Ammon's horn (tissue), 1 donor: ENCODE measurements around the gene CCDC24.

Experiments
- DNase-seq: peaks from one replicate; pipeline ENCODE4 v3.0.0-alpha.2; 2016; ENCODE audit warnings: low spot score

CCDC24 gene

DNA sequence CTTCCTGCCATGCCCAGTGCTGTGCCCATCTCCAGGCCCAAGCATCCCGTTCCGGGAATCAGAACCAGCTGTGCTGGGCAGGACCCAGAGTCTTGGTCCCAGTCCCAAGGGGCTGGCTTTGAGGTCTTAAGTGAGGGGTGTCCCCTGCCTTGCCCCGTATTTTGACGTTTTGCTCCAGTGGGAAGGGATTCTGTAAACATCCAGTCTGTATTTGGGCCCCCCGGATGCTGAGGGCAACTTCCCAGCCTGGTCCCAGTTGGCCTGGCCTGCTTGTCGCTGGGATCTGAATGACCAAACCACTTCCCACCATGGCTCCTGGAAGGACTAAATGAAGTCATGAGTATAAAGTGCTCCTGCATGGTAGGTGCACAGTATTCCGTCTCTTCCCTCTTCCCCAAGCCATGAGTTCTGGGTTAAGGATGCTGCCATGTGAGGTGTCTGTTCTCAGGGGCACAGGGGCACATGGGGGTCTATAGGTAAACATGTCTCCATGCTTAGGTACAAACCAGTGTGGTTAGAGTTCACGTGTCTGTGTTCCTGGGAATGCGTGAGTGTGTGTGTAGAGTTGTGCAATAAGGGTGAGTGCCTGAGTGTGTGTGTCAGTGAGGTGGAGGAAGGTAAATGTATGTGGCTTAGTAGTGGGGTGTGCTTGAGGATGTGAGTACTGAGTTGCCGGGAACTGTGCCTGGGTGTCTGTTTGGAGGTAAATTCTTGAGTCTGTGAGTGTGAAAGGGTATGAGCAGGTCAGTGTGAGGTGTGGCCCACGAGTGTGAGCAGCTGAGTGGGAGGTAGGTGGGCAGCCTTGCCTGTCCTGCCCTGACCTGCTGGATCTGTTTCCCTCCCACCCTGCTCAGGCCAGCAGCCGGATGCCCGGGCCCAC, 10.9 kb upstream of the CCDC24 start:
- no peak for DNase-seq

DNA sequence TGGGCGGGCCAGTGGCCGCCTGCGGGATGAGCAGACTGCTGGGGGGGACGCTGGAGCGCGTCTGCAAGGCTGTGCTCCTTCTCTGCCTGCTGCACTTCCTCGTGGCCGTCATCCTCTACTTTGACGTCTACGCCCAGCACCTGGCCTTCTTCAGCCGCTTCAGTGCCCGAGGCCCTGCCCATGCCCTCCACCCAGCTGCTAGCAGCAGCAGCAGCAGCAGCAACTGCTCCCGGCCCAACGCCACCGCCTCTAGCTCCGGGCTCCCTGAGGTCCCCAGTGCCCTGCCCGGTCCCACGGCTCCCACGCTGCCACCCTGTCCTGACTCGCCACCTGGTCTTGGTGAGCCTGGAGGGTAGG, 10.3 kb upstream of the CCDC24 start:
- DNase-seq = no peak

DNA sequence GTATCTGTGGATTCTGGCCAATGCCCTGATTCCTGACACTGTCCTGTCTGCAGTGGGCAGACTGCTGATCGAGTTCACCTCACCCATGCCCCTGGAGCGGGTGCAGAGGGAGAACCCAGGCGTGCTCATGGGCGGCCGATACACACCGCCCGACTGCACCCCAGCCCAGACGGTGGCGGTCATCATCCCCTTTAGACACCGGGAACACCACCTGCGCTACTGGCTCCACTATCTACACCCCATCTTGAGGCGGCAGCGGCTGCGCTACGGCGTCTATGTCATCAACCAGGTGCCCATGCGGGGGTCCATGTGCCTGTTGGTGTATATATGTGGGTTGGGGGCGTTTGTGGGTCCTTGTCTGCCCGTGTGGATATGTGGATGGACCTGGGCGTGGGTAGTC, 9.8 kb upstream of the CCDC24 start:
- DNase-seq = no peak

DNA sequence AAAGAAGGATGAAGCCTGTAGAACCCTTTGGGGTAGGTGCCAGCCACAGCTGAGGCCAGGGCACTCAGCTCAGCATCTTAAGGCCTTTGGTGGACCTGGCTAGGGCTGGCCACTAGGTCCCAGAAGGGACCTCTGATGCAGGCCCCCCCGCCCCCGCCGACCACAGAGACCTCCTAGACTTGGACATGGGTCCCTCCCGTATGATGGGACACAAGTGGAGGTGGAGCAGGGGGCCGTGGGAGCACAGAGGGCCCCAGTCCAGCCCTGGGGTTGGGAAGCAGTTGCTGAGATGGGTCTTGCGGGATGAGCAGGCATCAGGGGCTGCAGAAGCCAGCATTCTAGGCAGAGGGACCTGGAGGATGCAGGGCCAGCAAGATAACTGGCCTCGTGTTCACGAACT, 9.2 kb upstream of the CCDC24 start:
- DNase-seq = no peak

DNA sequence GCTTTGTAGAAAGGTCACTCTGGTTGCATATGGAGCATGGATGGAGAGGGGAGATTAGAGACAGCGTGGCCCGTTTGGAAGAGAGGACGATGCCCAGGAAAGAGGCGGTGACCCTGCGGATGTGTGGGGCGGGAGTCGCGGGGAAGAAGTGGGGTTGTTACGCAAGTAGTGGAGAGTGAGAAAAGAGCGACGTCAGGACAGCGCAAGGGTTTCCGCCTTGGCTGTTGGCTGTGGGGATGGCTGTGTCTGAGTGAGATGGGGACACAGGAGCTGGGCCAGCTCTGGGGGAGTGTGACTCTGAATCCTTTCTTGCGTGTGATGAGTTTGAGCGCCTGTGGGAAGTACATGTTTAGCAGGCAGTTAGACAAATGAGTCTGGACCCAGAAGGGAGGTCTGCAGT, 8.6 kb upstream of the CCDC24 start:
- no peak for DNase-seq

DNA sequence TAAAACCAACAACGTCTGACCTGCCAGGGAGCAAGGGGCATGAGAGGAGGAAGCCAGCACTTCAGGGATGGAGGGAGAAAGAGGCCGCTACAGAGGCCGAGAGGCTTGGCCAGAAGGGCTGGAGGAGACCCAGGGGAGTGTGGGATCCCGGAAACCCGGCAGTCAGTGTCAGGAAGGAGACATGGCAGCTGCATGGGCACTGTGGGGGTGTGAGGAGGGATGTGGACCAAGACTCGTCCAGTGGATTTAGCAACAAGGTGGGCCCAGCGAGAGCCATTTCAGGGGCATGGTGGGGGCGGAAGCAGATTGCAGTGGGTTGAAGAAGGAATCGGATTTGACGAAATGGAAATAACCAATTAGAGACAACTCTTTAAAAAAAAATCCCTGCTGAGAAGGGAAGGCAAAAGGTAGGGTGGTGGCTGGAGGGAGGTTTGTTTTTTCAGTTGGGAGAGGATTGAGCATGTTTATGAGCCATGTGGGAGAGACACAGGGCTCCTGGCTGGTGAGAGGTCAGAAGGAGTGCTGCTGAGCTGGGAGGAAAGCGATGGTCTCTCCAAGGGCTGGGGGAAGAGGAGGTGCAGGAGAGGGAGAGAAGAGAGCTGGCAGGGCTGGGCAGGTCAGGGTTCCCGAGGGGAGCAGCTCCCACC, 8.0 kb upstream of the CCDC24 start:
- DNase-seq = no peak

DNA sequence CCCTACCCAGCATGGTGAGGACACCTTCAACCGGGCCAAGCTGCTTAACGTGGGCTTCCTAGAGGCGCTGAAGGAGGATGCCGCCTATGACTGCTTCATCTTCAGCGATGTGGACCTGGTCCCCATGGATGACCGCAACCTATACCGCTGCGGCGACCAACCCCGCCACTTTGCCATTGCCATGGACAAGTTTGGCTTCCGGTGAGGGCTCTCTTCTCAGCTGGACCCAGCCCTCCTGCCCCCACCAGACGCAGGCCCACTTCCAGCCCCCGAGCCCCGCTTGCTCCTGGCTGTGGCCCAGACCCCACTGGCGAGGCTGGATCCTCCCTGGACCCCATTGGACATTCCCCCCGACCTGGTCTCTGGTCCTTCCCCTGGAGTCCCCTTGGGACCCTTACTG, 6.5 kb upstream of the CCDC24 start:
- no peak for DNase-seq

DNA sequence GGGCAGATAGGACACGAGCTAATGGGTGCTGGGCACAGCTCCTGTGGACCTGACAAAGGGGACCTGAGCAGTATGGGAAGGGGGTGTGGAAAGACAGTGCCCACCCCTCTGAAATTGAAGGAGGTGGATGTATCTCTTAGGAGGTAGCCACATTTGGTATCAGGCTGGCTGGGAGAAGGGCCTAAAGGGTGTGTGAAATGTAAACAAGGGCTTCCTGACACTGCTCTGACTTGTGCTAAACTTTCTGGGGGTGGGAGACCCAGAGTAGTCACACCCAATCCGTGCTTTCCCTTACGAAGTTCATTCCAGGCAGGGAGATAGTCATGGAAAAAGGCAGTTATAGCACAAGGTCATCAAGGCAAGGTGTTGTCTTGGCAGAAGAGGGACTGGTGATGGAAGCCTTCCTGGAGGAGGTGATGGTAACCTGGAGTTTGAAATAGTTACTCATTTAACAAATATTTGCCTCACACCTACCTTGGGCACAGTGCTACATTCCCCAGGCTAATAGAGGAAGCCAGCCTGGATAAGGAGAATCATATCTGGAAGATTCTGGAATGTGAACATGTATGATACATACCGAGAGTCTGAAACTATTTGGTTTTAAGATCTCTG, 5.3 kb upstream of the CCDC24 start:
- no peak for DNase-seq

DNA sequence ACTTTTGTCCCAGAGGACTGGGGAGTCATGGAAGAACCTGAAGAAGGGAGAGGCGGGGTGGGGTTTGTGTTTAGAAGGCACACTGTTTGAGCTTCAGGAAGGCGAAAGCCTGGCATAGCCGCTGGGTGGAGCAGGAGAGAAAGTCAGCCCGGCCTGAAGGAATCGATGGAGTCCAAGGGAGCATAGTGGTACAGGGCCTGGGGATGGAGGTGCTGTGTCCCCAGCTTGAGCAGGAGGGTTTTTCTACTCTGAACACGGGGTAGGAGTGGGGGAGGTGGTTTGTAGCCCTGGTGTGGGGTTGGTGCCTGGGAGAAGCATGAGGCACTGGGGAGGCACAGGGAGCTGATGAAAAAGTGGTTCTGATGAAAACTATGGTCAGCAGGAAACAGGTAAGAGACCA, 4.7 kb upstream of the CCDC24 start:
- no peak for DNase-seq

DNA sequence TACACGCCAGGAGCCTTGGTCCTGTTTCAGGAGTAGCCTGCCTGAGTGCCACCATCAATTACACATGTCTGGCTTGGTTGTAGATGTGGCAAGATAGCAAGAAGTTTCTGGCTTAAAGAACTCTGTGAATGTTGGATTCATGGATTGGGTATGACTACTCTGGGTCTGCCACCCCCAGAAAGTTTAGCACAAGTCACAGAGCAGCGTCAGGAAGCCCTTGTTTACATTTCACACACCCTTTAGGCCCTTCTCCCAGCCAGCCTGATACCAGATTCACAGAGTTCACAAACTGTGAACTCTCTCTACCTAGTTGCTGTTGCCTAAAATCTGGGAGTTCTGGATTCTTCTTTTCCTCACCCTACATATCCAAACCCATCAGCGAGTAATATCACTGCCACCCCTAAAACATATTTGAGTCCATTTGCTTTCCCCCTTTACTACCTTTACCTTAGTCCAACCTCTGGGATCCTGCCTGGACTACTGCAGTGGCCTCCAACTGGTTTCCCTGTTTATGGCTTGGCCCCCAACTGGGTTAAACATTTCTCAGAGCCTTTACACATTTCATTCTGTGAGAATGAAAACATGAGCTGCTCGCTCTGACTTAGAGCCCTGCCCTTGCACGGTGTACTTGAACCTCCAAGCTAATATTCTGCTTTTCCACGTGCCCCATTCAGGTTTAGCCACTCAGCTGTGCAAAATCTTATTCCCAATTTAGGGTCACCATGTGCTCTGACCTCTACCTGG, 4.1 kb upstream of the CCDC24 start:
- no peak for DNase-seq

DNA sequence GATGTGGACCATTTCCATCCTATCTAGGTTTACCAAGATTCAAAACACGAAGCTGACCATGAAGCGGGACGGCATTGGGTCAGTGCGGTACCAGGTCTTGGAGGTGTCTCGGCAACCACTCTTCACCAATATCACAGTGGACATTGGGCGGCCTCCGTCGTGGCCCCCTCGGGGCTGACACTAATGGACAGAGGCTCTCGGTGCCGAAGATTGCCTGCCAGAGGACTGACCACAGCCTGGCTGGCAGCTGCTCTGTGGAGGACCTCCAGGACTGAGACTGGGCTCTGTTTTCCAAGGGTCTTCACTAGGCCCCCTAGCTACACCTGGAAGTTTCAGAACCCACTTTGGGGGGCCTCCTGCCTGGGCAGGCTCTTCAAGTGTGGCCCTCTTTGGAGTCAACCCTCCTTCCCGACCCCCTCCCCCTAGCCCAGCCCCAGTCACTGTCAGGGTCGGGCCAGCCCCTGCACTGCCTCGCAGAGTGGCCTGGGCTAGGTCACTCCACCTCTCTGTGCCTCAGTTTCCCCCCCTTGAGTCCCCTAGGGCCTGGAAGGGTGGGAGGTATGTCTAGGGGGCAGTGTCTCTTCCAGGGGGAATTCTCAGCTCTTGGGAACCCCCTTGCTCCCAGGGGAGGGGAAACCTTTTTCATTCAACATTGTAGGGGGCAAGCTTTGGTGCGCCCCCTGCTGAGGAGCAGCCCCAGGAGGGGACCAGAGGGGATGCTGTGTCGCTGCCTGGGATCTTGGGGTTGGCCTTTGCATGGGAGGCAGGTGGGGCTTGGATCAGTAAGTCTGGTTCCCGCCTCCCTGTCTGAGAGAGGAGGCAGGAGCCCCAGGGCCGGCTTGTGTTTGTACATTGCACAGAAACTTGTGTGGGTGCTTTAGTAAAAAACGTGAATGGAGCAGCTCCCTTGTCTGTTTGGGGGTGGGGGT, 864 bp upstream of the CCDC24 start:
- no peak for DNase-seq

DNA sequence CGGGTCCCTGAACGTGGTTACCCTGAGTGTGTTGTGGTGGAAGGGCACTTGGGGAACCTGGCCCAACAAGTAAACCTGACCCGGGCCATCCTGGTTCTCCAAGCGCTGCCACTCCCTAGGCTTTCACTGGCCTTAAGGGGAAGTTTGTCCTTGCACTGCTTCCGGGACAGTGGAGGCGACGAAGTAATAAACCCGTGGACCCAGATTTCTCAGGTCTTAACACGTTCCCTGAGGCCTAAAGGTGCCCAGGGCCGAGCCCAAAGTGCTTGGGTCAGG, 261 bp upstream of the CCDC24 start:
- DNase-seq = no peak

DNA sequence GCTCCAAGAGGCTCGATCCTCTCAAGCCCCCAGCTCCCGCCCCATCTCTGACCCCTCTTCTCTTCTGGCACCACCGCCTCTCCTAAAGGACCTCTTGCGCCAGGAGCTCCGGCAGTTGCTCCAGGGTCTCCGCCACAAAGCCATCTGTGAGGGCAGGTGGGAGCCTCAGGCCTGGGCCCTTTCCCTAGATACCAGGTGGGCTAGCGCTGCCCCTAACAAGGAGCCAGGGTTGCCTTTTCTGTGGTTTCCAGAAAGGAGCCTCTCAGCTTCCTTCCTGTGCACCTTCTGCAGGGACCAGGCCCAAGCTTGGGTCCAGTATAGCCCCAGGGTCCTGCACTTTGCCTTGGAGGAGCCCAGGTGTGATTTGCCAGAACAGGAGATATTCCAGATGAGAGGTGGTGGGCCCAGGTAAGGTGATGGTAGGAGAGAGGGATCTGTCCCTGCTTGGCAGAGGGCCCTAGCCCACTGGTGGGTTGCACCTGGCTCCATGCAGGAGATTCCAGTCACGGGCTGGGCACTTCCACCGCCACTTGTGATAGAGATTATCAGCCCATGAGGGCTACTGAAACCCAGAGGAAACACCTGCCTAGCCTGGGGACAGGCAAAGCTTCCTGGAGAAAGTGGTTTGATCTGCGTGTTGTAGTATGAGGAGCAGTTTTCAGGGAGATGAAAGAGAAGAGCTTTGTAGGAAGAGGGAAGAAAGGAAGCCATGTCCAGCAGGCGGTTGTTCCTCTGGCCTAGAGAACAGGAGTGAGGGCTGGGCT, 1.0 kb downstream of the CCDC24 start:
- no peak for DNase-seq

DNA sequence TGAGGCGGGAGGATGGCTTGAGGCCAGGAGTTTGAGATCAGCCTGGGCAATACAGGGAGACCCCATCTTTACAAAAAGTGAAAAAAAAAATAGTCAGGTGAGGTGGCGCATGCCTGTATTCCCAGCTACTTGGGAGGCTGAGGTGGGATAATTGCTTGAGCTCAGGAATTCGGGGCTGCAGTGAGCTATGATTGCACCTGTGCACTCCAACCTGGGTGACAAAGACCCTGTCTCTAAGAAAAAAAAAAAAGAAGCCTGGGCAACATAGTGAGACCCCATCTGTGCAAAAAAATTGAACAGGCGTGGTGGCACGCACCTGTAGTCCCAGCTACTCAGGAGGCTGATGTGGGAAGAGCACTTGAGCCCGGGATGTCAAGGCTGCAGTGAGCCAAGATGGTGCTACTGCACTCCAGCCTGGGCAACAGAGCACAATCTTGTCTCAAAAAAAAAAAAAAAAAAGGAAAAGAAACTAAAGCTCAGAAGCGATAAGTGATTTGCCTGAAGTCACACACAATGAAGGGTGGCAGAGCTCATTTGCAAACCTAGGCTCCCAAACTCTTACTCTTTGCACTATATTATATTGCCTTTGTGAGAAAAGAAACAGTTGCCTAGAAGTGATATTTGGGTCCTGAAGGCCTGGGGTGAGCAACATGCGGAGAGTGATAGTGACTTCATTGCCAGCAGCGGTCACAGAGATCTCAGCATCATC, 2.0 kb downstream of the CCDC24 start:
- DNase-seq = no peak

DNA sequence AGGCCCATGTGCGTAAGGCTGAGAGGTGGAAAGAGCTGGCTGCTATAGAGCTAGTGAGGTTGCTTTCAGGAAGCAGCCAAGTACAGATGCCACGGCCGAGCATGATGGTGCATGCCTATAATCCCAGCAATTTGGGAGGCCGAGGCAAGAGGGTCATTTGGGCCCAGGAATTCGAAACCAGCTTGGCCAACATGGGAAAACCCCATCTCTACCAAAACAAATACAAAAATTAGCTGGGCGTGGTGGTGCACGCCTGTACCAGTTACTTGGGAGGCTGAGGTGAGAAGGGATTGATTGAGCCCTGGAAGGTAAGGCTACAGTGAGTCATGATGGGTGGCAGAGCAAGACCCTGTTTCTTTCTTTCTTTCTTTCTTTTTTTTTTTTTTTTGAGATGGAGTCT, 2.7 kb downstream of the CCDC24 start:
- DNase-seq = no peak

DNA sequence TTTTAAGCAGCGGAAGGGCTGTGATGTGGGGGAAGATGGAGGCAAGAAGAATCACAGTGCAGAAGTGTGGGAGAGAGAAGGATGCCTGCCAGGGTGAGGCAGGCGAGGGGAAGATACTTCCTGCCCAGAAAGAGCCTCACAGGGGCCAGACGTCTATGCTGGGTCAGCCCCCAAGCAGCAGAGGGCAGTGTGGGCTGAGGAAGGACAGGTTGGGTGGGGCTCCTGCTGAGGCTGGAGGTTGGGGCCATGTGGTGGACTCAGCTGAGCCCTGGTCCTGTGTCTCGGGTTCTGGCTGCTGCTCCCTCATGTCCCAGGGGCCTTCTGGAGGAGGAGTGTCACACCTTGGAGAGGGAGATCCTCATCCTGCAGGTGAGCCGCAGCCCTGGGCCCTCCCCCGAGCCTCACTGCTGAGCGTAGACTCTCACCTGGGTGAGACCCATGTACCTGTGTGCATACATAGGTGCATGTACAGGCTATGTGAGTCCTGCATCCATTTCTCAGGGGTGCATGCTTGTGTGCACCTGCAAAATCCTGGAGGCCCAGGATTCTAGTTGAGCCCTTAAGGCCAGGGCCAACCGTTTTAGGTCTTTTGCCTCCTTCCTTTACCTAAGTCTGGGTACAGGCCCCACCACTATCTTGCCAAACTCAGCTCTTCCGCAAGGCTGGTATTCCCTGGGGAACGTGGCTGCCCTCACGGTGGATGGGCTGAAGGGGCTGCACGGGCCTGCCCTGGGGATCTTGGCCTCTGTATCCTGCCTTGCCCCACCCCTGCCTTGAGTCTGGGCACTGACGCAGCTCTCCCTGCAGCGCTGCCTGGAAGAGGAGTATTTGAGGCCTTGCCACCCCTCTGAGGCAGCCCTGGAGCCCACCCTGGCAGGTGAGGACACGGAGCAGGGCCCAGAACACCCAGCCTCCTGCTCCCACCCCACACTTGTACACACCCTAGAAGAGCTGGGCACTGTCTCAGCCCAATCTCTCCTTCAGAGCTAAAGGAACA, 3.7 kb downstream of the CCDC24 start:
- DNase-seq = no peak

DNA sequence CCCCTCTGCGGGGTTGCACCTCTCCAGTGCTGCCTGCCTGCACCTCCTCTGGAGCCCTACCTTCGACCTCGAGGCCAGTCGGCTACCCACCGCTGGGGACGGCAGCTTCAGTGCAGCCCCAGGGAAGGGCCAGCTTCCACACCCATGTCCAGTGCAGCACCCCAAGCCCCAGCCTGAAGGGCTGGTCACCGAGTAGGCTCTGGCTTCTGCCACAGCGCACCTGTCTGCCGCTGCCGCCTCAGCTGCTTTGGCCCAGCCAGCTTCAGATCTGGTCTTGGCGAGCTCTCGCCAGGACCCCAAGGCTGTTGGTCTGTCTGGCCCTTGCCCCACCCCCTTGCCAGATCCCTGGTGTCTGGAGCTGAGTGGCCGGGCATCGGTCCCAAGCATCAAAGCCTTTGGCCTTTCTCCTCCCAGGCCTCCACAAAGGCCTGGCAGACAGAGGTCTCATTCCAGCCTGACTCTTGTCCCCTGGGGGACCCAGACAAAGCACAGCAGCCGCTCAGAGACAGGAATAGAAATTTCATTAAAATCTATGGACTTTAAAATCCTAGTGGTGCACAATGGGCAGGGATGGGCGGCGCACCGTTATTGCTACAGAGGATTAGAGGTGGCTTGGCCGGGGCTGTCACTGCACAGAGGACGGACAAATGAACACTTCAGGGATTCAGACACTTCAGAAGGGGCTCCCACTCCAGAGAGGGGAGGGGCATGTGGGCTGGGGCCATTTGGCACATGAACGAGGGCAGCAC, 4.8 kb downstream of the CCDC24 start:
- no peak for DNase-seq

DNA sequence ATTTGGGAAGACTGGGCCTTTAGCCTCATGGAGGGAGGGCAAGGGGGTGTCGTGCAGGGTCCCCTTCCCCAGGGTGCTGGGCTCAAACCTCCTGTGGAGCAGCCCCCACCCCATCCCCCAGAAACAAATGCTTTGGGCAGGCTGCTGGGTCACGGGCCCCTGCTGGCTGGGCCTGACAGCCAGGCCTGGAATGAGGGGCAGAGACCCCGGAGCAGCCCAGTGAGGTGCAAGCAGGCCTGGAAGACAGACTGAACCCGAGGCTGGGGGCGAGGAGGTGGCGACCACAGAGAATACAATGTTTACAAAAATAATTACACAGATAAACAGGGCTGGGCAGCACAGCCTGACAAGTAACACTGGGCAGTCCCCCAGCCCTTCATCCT, 5.3 kb downstream of the CCDC24 start:
- no peak for DNase-seq
